Measurements from ENCODE around the gene MOV10. TPM values are rescaled to one million over a fixed set of nuclear protein-coding genes. Genes with fewer than 3 reads are reported as not detected.

Gene MOV10
- 46.2 and 51.2 TPM in 2 replicates for total RNA-seq
- 13.6 TPM for total RNA-seq (2013)
- 31.0 and 44.6 TPM in 2 replicates for polyA plus RNA-seq
- 16.4 and 22.9 TPM in 2 replicates for polyA minus RNA-seq

GRCh38 chr1:112674440-112674985 is at the start of gene MOV10:
TSS of gene MOV10 (plus strand) at chr1:112674659. CDS start at chr1:112674913, 254 bp downstream.
- WGBS (ENCODE audit: insufficient coverage) = under 1% methylated on average over 30 of the region's 30 CpGs
- peak within 1 kb of the TSS; percentile 98 for H3K4me2 ChIP-seq (replicated peaks; ENCODE audit: low read depth, low read length, poor library complexity, severe bottlenecking)
- H3K4me1 ChIP-seq (ENCODE audit: control insufficient read depth in 2 of 2, insufficient read depth in 2 of 2, low read length in 2 of 2) = peaks cover 25 to 30% of the 10 kb centered on the region in 2 donors
- Mint-ChIP-seq H3K27me3 (no peaks in the 10 kb centered on the region), H3K4me3 (peak within 1 kb of the TSS; percentile 94), H3K27ac (peak within 1 kb of the TSS; percentile 92), H3K9me3 (ENCODE audit: insufficient read depth) (no peaks in the 10 kb centered on the region), H3K4me1 (peaks cover 30% of the 10 kb centered on the region)
- peak within 1 kb of the TSS; percentile 87 for H2AFZ ChIP-seq (ENCODE audit: insufficient read depth, low read depth, low read length, poor library complexity, severe bottlenecking)
- H3K27ac ChIP-seq (ENCODE audit: low read length in 2 of 2) = peak within 1 kb of the TSS; percentile 26 to 76
- H3K9me3 ChIP-seq (ENCODE audit: control extremely low read depth in 1 of 3, control insufficient read depth in 2 of 3, insufficient read depth in 1 of 3, low read length in 2 of 3) = no peaks in the 10 kb centered on the region
- ATAC-seq (ENCODE audit: low read depth) = peak; percentile 63
- ChIA-PET POLR2A (interaction anchor here (1.0 to 1.7 kb wide), 7 partner anchors 23 to 57 kb away, joined by 3 to 6 read pairs (median 3); partner anchors contain the start of genes PPM1J and ST7L), CTCF (interaction anchor here (0.8 to 7.0 kb wide), 14 partner anchors 10 to 284 kb away, joined by 3 to 62 read pairs (median 6); partner anchors contain the start of genes CAPZA1, PPM1J, RHOC and ST7L)
- no peak for TF ChIP-seq EZH2 (IDR thresholded peaks at IDR 0.05; ENCODE audit: borderline replicate concordance, insufficient read depth, low read depth, low read length, poor library complexity, severe bottlenecking)
- TF ChIP-seq, protein P1, sequence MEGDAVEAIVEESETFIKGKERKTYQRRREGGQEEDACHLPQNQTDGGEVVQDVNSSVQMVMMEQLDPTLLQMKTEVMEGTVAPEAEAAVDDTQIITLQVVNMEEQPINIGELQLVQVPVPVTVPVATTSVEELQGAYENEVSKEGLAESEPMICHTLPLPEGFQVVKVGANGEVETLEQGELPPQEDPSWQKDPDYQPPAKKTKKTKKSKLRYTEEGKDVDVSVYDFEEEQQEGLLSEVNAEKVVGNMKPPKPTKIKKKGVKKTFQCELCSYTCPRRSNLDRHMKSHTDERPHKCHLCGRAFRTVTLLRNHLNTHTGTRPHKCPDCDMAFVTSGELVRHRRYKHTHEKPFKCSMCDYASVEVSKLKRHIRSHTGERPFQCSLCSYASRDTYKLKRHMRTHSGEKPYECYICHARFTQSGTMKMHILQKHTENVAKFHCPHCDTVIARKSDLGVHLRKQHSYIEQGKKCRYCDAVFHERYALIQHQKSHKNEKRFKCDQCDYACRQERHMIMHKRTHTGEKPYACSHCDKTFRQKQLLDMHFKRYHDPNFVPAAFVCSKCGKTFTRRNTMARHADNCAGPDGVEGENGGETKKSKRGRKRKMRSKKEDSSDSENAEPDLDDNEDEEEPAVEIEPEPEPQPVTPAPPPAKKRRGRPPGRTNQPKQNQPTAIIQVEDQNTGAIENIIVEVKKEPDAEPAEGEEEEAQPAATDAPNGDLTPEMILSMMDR (IDR thresholded peaks at IDR 0.05) = no peak
- peak; percentile 76 for DNase-seq
- H3K4me3 ChIP-seq (ENCODE audit: control extremely low read depth in 1 of 5, extremely low read depth in 1 of 5, insufficient read depth in 1 of 5, low read depth in 2 of 5, low read length in 4 of 5) = peak within 1 kb of the TSS; percentile 42 to 86 (median 80)
- H3K36me3 ChIP-seq (replicated peaks in 1 of 2; ENCODE audit: control extremely low read depth in 1 of 2, control insufficient read depth in 1 of 2, extremely low read depth in 1 of 2, insufficient read depth in 2 of 2, low read length in 1 of 2) = peaks cover 7 to 29% of the 10 kb centered on the region in 2 experiments
- peak within 1 kb of the TSS; percentile 86 for H3K9ac ChIP-seq (ENCODE audit: low read length)
- no peaks in the 10 kb centered on the region for H3K27me3 ChIP-seq (replicated peaks in 1 of 4; ENCODE audit: control extremely low read depth in 1 of 4, control insufficient read depth in 3 of 4, insufficient read depth in 4 of 4, low read length in 3 of 4)
- H3K79me2 ChIP-seq (ENCODE audit: control insufficient read depth, insufficient read depth, low read length) = peaks cover 13% of the 10 kb centered on the region
- H4K20me1 ChIP-seq (ENCODE audit: control insufficient read depth, insufficient read depth, low read length, poor library complexity, severe bottlenecking) = no peaks in the 10 kb centered on the region
- intact Hi-C loops (cut with micrococcal nuclease) = loop anchor here (1.0 to 10.0 kb wide), 6 partner anchors 26 to 280 kb away; partner anchors contain the start of genes CTTNBP2NL, PPM1J and WNT2B

GRCh38 chr1:112625696-112626095 is 48.8 kb upstream of the MOV10 start:
- Histone ChIP-seq H4K20me1 (ENCODE audit: control insufficient read depth, insufficient read depth, low read length, poor library complexity, severe bottlenecking) (peaks cover 81% of the 10 kb centered on the region), H3K27me3 (replicated peaks in 1 of 4; ENCODE audit: control extremely low read depth in 1 of 4, control insufficient read depth in 3 of 4, insufficient read depth in 4 of 4, low read length in 3 of 4) (no peaks in the 10 kb centered on the region), H3K27ac (ENCODE audit: low read length in 2 of 2) (peak overlapping the region in 1 of 2 donors; percentile 64), H3K4me3 (ENCODE audit: control extremely low read depth in 1 of 5, extremely low read depth in 1 of 5, insufficient read depth in 1 of 5, low read depth in 2 of 5, low read length in 4 of 5) (no peak overlapping the region), H3K79me2 (ENCODE audit: control insufficient read depth, insufficient read depth, low read length) (peaks cover 97% of the 10 kb centered on the region), H3K4me1 (ENCODE audit: control insufficient read depth in 2 of 2, insufficient read depth in 2 of 2, low read length in 2 of 2) (peaks cover 59 to 73% of the 10 kb centered on the region in 2 donors), H3K36me3 (replicated peaks in 1 of 2; ENCODE audit: control extremely low read depth in 1 of 2, control insufficient read depth in 1 of 2, extremely low read depth in 1 of 2, insufficient read depth in 2 of 2, low read length in 1 of 2) (peaks cover 17 to 31% of the 10 kb centered on the region in 2 experiments), H3K4me2 (replicated peaks; ENCODE audit: low read depth, low read length, poor library complexity, severe bottlenecking) (peak overlapping the region; percentile 9), H3K9me3 (ENCODE audit: control extremely low read depth in 1 of 3, control insufficient read depth in 2 of 3, insufficient read depth in 1 of 3, low read length in 2 of 3) (no peaks in the 10 kb centered on the region), H2AFZ (ENCODE audit: insufficient read depth, low read depth, low read length, poor library complexity, severe bottlenecking) (no peak overlapping the region), H3K9ac (ENCODE audit: low read length) (no peak overlapping the region)
- no peaks in the 10 kb centered on the region for H3K9me3 Mint-ChIP-seq (ENCODE audit: insufficient read depth)
- DNase-seq = no peak
- H3K4me3 Mint-ChIP-seq = peak overlapping the region; percentile 37
- intact Hi-C loops (cut with micrococcal nuclease) = no loop called here
- TF ChIP-seq, protein P1 (IDR thresholded peaks at IDR 0.05) = no peak
- CTCF ChIA-PET = interaction anchor here (1.0 to 1.6 kb wide), 3 partner anchors 12 to 235 kb away, joined by 3 to 4 read pairs (median 3); partner anchors contain the start of gene MOV10
- peak overlapping the region; percentile 59 for H3K27ac Mint-ChIP-seq
- H3K27me3 Mint-ChIP-seq = no peaks in the 10 kb centered on the region
- no CpG with 5 or more reads among the region's 2 CpGs for WGBS (ENCODE audit: insufficient coverage)
- no peak for ATAC-seq (ENCODE audit: low read depth)
- H3K4me1 Mint-ChIP-seq = peaks cover 75% of the 10 kb centered on the region
- POLR2A ChIA-PET = interaction anchor here (0.6 kb wide), 1 partner anchor 35 kb away, joined by 7 read pairs; no protein-coding TSS in a partner anchor
